GM19240 (cell line): Measurements from ENCODE around the gene NCOA7.
"Not testable (repeated sequence)": the region's sequence is repeated elsewhere in the genome, so short reads cannot be mapped to it uniquely, and the experiment has no call there.

Experiments
- DNase-seq: peaks from one replicate; pipeline ENCODE4 v3.0.0; 2011; ENCODE audit warnings: low spot score; ENCODE audit not compliant: insufficient read length

NCOA7 gene

DNA sequence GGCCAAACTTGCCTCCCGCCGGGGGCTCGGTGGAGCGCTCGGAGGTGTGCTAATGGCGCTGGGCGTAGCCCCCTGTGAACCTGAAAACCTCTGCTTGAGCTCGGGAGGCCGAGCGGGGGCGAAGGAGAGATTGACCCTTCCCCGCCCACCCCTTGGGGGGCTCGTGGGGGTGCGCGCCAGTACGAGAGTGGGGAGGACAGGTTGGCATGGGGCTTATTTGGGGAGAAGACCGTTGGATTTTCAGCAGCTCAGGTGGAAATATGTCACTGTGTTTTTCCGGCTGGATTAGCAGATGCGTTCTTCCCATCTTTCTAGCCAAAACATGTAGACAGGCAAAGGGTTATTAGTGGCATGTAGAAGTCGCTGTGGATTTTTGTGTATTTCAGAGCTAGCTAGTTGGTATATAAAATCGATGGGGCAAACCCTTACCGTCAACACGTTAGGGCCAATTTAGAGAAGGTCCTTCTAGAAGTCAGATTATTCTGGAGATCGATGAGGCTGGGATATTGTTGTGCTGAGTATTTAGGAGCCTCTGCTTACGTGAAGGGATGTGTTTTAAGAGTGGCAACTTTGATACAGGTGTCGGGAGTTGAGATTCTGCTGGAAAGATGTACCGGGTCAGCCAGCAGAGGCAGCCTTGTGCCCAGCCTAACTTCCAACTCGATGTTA, 525 bp downstream of the NCOA7 start:
- no peak for DNase-seq

DNA sequence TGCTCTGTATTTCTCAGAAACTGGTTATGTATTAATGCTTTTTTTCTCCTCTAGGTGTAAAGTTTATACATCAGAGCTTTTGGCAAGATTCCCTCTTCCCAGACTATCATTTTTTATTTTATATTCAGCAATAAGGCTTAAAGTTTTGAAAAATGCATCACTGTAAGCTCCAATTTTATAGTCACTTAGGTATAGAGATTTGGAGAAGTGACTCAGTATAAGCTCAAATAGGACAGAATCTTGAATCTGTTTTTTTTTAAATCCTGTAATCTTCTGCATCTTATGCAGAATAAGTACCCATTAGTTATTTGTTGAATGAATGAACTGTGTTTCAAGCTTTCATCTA, 1.0 kb downstream of the NCOA7 start:
- no peak for DNase-seq

DNA sequence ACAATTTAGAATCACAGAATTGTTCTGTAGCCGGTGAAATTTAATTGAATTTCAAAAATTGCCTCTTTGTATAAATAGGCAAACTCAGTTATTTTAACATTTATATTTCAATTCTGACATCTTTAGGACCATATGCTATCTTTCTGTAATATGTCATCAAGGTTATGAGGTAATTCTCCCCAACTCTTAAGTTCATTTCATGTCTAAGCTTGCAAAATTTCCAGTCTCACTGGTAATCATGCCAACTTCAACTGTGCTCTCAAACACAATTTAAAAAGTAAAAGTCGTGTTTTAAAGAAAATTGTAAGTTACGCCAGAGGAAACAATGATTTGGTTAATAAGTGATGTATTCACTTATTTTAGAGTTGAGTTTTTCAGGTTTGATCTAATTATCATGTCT, 1.4 kb downstream of the NCOA7 start:
- no peak for DNase-seq

GRCh38 chr6:125792680-125793079, 1.9 kb downstream of the NCOA7 start:
- DNase-seq = no peak

DNA sequence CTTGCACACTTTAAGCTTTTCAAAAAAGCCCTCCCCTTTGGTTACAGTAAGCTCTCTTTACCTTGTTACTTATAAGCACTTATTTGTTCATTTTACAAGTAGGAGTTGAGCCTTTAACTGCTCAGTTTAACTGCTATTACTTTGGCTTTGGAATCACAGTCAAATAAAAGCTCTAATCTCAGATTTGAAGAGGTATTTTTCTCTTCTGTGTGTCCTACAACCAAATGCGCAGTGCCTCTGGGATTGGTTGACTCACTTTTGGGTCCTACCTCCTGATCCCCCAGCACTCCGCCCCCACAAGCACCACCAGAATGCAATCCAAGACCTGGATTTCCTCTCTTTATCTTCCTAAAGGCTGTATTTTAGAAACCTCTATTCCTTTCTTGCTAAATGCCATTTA, 2.5 kb downstream of the NCOA7 start:
- no peak for DNase-seq

DNA sequence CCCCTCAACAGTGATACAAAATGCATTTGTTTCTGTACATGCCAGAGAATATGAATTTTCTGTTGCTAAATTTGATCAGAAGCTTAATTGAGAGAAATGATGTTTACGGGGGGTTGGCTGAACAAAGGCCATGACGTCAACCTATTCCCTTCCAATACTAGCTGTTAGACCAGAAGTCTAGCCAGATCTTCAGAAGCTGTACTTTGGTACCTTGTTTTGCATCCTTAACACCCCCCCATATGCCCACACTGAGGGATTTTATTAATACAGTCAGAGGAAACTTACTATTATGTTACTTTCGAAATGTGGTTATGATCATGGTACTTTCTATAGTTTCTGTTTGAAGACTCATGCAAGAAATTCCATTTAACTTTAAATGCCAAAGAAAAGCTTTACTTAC, 3.1 kb downstream of the NCOA7 start:
- no peak for DNase-seq

DNA sequence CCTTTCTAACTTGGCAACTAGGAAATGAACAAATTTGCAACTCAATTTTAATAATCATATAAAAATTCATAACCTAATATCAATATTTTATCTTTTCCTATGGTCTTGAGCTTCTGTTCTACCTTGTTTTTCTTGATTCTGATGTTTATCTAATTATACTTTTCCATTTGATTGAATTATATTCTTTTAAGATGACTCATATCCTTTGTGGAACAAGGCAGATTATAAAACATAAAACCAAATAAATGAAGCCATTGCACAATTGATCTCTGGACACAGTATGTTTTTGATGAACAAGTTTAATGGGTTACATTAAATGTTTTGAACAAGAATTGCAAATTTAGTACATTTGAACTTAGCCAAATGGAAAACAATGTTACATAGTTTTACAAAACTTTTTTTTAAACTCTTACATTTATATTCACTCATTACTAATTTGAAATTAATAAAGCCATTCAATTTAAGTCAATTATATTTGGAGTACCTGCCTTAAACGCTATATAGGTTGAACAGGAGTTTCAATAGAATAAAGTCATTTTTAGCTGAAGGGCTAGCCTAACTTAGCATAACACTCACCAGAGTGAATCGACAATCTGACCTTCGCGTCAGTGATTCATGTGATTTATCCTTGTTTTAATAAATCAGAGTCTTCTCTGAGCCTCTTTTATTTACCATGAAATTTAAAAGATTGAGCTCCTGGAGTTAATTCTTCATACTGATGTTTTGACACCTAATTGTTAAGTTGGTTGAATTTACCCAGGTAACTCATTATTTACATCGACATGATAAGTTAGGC, 3.8 kb downstream of the NCOA7 start:
- no peak for DNase-seq

DNA sequence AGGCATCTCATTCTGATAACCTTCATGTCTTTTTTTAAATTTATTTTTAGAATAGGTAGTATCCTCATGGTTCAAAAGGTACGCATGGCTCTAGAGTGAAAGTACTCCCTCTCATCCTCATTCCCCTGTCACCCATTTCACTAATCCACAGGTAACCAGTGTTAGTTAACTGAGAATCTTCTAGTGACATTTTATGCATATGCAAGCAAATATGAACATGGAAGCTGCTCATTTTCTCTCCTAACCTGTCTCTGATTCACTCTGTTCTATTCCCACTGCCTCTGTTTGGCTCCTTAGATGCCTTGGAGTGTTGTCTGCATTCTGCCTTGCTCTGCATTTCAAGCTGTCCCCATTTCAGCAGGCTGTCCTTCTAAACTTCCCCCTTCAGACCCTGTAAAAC, 4.5 kb downstream of the NCOA7 start:
- no peak for DNase-seq

GRCh38 chr6:125797120-125797885, 6.5 kb downstream of the NCOA7 start:
- DNase-seq = no peak

DNA sequence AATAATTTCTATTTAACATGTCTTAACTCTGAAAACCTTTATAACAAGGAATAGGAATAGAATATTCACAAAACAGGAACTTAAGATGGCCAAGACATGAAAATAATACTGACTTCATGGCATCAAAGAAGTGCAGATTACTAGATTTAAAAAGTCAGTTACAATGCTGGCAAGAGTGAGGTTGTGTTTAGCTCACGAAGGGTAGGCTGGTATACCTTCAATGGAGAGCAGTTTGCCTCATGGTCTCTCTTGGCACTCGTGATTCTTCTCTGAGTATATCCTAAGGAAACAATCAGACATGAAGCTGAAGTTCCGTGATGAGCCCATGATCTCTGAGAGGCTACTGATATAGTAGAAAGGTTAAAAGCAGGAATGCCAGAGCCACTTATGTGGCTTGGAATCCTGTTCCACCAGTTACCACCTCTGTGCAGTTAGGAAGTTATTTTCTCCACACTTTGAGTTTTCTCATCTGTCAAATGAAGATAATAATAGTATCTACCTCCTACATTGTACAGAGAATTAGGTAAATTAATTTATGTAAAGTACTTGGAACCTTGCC, 7.2 kb downstream of the NCOA7 start:
- DNase-seq = no peak

DNA sequence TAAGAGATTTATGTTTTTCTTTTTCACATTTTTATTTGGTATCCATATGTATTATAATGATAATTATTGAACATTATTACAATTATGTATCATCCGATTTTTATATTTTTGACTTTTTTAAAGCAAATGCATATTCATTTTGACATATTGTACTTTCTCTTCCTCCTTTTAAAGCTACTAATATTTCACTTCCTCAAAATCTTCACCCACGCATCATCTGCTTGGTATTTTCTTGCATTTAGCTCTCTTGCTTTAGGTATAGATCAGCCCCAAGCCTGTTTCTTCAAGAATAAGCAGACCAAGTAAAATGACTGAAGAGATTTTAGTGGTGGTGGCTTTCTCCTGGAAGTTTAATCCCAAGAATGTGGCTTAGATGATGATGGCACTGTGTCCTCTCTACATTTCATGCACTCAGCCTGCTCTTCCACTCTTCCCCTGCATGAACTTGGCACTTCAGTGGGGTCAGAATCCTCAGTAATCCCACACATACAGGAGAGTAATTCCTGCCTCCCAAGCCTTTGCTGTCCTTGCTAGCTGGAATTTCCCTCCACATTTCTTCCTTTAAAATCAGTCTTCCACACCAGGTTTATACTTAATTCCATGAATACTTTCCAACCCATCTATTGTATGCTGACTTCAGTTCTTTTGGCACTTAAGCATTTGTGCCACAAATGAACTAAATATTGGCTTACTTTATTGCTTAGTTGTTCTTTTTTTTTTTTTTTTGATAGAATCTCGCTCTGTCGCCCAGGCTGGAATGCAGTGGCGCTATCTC, 8.2 kb downstream of the NCOA7 start:
- no peak for DNase-seq

- no peak for DNase-seq
Measured at GRCh38 chr6:125802383-125802782, 11.6 kb downstream of the NCOA7 start.

GRCh38 chr6:125802943-125803377, 12.2 kb downstream of the NCOA7 start:
- no peak for DNase-seq

- DNase-seq = no peak
Measured at GRCh38 chr6:125804264-125804663, 13.5 kb downstream of the NCOA7 start.

GRCh38 chr6:125804866-125805425, 14.2 kb downstream of the NCOA7 start:
- DNase-seq = not testable (repeated sequence)

GRCh38 chr6:125806813-125807212, 16.1 kb downstream of the NCOA7 start:
- DNase-seq = no peak

GRCh38 chr6:125807293-125807692, 16.5 kb downstream of the NCOA7 start:
- no peak for DNase-seq

DNA sequence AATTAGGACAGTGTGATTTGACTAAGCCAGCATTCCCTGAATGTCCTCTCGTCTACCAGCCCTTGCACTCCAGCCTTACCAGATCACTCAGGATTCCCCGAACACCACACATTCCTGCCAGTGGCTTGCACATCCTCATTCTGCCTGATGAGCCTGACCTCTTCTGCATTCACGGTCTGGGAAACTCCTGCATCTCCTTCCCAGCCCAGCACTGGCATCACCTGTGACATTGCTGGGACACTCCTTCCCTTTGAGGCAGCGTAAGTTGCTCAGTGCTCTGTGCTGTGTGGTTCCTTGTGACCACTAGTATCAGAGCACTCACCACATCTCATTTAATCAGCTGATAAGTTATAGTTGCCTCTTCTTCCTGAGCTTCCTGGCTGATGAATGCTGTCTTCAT, 17.3 kb downstream of the NCOA7 start:
- no peak for DNase-seq

DNA sequence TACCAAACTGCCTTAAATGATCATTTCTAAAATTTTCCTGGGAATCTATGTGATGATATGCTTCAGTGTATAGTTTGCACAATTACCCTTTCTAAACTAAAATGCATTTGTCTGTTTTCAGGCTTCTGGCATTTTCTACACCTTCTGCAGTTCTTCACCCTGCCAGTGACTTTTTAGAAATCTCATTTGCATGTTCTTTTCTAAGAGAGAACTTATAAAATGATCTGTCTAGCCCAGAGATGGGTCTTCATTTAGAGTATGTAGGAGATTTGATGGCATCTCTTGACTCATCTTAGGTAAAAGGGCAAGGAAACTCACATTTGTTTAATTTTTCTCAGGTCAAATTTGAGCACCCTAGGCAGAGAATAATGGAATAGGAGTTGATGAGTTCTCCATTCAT, 17.8 kb downstream of the NCOA7 start:
- no peak for DNase-seq

- DNase-seq = no peak
Measured at GRCh38 chr6:125809570-125810170, 18.9 kb downstream of the NCOA7 start.

DNA sequence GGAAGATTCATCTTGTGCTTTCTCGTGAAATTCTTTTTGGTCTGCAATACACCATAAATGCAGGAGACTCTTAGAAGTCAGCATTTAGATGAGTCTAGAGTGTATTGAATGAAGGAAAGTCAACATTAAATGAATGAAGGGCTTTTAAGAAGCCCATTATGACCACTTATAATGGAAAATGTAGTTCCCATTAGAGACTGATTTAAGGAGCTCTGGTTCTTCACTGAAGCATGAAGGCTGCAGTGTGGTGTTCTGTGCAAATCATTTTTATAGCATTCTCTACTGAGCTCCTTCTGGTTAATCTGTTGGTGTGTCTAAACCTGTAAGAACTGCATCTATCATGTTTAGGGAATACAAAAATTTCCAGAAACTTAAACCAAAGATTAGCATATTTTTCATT, 19.7 kb downstream of the NCOA7 start:
- DNase-seq = no peak
